ENCODE data around the gene METRNL.

METRNL gene

DNA sequence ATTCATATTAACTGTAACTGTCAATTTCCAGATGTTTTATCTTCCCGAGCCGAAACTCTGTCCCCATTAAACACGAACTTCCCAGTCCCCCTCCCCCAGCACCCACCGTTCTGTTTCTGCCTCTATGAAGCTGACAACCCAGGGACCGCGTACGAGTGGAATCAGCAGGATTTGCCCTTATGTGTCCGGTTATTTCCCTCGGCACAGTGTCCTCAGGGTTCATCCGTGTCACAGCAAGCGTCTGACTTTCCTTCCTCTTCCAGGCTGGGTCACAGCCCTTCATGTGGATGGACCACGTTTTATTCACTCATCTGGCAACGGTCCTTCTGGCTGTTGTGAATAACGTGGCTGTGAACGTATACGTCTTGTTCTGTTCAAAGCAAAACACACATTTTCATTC is 31.3 kb downstream of the METRNL start:
- TF ChIP-seq, protein P1, sequence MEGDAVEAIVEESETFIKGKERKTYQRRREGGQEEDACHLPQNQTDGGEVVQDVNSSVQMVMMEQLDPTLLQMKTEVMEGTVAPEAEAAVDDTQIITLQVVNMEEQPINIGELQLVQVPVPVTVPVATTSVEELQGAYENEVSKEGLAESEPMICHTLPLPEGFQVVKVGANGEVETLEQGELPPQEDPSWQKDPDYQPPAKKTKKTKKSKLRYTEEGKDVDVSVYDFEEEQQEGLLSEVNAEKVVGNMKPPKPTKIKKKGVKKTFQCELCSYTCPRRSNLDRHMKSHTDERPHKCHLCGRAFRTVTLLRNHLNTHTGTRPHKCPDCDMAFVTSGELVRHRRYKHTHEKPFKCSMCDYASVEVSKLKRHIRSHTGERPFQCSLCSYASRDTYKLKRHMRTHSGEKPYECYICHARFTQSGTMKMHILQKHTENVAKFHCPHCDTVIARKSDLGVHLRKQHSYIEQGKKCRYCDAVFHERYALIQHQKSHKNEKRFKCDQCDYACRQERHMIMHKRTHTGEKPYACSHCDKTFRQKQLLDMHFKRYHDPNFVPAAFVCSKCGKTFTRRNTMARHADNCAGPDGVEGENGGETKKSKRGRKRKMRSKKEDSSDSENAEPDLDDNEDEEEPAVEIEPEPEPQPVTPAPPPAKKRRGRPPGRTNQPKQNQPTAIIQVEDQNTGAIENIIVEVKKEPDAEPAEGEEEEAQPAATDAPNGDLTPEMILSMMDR (conservative IDR thresholded peaks at IDR 0.05; ENCODE audit: low read depth) = no peak
- H3K27ac ChIP-seq = peak overlapping the region; percentile 99
- POLR2A ChIA-PET (ENCODE audit: low non-redundant PET) = no interaction called here
- CTCF ChIA-PET = no interaction called here
- no peak for DNase-seq (ENCODE audit: low spot score)

DNA sequence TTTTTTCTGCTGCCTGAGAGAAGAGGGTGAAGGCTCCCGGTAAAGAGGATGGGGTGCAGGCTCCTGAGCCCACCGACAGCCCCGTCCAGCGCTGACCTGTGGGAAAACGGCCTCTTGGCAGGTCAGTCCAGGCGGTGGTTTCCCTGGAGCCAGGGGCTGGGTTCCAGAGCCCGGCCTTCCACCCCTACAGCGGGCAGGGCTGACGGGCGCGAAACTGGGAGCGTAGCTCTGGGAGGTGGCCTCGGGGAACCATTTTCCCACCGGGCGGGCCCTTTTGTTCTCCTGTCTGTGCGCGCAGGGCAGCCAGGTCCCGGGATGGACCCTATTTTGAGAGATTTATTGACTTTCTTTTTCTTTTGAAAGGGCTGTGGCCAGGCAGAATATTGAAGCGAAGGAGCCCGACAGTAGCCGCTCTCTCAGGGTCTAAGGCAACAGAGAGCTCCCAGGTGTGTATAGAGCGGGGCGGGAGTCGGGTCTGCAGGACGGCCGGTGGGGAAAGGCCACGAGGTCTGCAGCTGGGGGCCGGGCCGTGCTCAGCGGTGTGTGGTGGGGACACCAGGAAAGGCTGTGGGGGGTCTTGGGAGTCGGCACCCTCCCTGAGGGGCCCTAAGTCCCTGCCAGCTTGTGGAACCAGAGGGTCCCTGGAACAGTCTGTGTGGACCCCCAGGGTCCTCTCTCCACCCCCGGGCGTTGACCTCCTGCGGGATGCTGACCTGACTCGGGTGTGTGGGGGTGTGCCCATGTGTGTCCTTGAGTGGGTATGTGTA is 32.3 kb downstream of the METRNL start:
- POLR2A ChIA-PET (ENCODE audit: low non-redundant PET) = no interaction called here
- DNase-seq (ENCODE audit: low spot score) = no peak
- TF ChIP-seq, protein P1 (conservative IDR thresholded peaks at IDR 0.05; ENCODE audit: low read depth) = no peak
- peak overlapping the region; percentile 99 for H3K27ac ChIP-seq
- CTCF ChIA-PET = no interaction called here

DNA sequence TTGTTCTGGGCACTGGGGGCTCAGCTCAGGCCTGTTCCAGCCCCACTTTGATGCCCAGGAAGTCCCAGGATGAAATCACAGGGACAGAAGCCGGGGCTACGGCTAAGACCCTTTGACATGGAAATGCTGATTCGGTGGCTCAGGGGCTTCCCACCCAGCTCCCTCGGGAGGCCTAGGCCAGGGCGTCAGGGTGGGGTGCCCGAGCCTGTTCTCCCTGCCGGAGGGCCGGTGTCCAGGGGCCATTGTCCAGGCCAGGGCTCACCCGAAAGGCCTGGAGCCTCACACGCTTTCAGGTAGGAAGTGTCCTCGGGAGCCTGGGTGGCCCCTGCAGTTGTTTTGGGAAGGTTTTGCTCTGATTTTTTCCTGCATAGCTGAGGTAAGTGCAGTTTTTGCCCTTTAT is 34.0 kb downstream of the METRNL start:
- TF ChIP-seq, protein P1 (conservative IDR thresholded peaks at IDR 0.05; ENCODE audit: low read depth) = no peak
- ChIA-PET CTCF (interaction anchor here (0.6 kb wide), 1 partner anchor 17 kb away, joined by 4 read pairs; no protein-coding TSS in a partner anchor), POLR2A (ENCODE audit: low non-redundant PET) (no interaction called here)
- DNase-seq (ENCODE audit: low spot score) = no peak
- peak overlapping the region; percentile 11 for H3K27ac ChIP-seq

DNA sequence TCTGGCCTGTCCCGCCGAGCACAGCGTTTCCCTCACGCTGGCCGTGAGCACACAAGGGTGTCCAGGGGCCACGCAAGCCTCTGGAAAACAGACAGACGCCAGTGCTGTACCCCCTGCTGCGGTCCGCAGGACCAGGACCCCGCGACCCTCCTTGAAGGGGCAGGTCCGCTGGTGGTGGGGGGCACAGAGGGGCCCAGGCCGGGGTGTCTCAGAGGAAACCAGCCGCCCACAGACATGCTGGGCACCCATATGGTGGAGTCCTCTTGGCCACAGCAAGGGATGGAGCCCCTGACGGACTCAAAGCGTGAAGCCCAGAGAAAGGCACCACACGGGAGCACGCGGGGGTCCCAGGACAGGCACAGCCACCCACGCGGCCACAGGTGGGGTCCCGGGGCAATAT is 34.4 kb downstream of the METRNL start:
- ChIA-PET POLR2A (ENCODE audit: low non-redundant PET) (no interaction called here), CTCF (no interaction called here)
- DNase-seq (ENCODE audit: low spot score) = no peak
- TF ChIP-seq, protein P1 (conservative IDR thresholded peaks at IDR 0.05; ENCODE audit: low read depth) = no peak
- peak overlapping the region; percentile 11; the same call in 1 of the 2 replicates for H3K27ac ChIP-seq

DNA sequence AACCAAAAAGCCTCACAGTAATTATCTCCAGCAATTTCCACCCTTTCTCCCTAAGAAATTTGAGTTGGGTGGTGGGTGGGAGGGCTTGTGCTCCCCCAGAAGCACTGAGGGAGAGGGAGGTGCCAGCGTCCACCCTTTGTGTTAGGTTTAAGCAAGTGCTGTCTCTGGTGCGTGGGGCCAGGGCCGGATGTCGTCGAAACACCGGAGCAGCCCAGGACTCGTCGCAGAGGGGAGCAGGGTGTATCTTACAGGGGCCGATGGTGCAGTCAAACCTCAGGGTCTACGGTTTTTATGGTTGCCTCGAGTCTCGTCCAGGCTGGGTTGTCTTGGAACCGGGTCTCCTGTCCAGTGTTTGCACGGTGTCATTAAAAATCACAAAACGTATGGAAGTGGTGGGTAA is 35.3 kb downstream of the METRNL start:
- no peak for DNase-seq (ENCODE audit: low spot score)
- H3K27ac ChIP-seq = no peak overlapping the region
- TF ChIP-seq, protein P1 (conservative IDR thresholded peaks at IDR 0.05; ENCODE audit: low read depth) = no peak
- POLR2A ChIA-PET (ENCODE audit: low non-redundant PET) = no interaction called here
- CTCF ChIA-PET = no interaction called here

DNA sequence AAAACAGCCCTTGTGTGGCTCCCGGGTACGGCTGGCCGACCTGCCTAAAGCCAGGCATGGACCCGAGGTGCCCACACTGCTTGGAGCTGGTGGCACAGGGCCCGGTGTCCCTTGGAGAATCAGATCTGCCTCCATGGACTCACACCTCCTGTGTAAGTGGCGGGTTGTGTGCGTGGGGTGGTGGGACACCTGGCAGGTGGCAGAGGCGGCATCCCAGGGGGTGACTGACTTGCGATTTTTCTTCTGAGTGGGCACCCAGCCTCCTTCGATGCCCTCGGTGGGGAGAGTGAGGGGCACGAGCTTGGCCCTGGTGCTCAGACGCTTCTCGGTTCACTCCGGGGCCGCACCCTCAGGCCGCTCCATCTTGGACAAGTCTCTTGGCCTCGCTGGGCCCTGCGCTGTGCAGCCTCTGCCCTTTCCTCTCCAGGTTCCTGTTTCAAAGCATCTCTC is 35.8 kb downstream of the METRNL start:
- no peak overlapping the region for H3K27ac ChIP-seq
- ChIA-PET CTCF (no interaction called here), POLR2A (ENCODE audit: low non-redundant PET) (no interaction called here)
- TF ChIP-seq, protein P1 (conservative IDR thresholded peaks at IDR 0.05; ENCODE audit: low read depth) = no peak
- no peak for DNase-seq (ENCODE audit: low spot score)
